ENCODE measurements around the gene NFE2L2. TPM values are rescaled to one million over a fixed set of nuclear protein-coding genes. Genes with fewer than 3 reads are reported as not detected.

NFE2L2 gene
- total and polyA plus RNA-seq, 2 donors (not counting 1 experiment from before 2014, with no cell fraction given) = 142 to 166 TPM

- no peak overlapping the region for H3K4me2 ChIP-seq (ENCODE audit: extremely low read depth, insufficient read depth, low read length)
- H3K9me3 ChIP-seq (ENCODE audit: control insufficient read depth, insufficient read depth, low read depth, low read length) = no peaks in the 10 kb centered on the region
- no peak overlapping the region for H2AFZ ChIP-seq (ENCODE audit: low read length)
- H3K4me3 ChIP-seq (replicated peaks in 1 of 4; ENCODE audit: control extremely low read depth in 1 of 4, insufficient read depth in 1 of 4, low read depth in 3 of 4, low read length in 4 of 4) = no peak overlapping the region
- peaks cover 7% of the 10 kb centered on the region for H3K4me1 ChIP-seq (ENCODE audit: control insufficient read depth, extremely low read depth, insufficient read depth, low read length)
- H3K27me3 ChIP-seq (ENCODE audit: control insufficient read depth, insufficient read depth, low read length) = no peaks in the 10 kb centered on the region
- no peaks in the 10 kb centered on the region for H4K20me1 ChIP-seq (ENCODE audit: control insufficient read depth, extremely low read depth, insufficient read depth, low read length)
- TF ChIP-seq CTCF (conservative IDR thresholded peaks at IDR 0.05 in 1 of 2, IDR thresholded peaks at IDR 0.05 in 1 of 2; ENCODE audit: low read depth in 1 of 2, low read length in 2 of 2) (no peak), EZH2 (IDR thresholded peaks at IDR 0.05; ENCODE audit: low read length, missing control alignments) (no peak)
- no peak for DNase-seq (ENCODE audit: low read depth in 2 of 2)
- H3K27ac ChIP-seq (ENCODE audit: insufficient read depth, low read length) = no peak overlapping the region
- no peaks in the 10 kb centered on the region for H3K79me2 ChIP-seq (ENCODE audit: control insufficient read depth, insufficient read depth, low read length)
- H3K9ac ChIP-seq (ENCODE audit: insufficient read depth, low read length) = no peak overlapping the region
- no peaks in the 10 kb centered on the region for H3K36me3 ChIP-seq (ENCODE audit: control insufficient read depth, insufficient read depth, low read length)
These were observed 7.6 kb upstream of the NFE2L2 start for GRCh38 chr2:177271981-177272666.

- Histone ChIP-seq H3K4me3 (replicated peaks in 1 of 4; ENCODE audit: control extremely low read depth in 1 of 4, insufficient read depth in 1 of 4, low read depth in 3 of 4, low read length in 4 of 4) (no peak overlapping the region), H3K36me3 (ENCODE audit: control insufficient read depth, insufficient read depth, low read length) (no peaks in the 10 kb centered on the region), H3K27ac (ENCODE audit: insufficient read depth, low read length) (no peak overlapping the region), H3K4me2 (ENCODE audit: extremely low read depth, insufficient read depth, low read length) (no peak overlapping the region), H3K9me3 (ENCODE audit: control insufficient read depth, insufficient read depth, low read depth, low read length) (no peaks in the 10 kb centered on the region), H4K20me1 (ENCODE audit: control insufficient read depth, extremely low read depth, insufficient read depth, low read length) (no peaks in the 10 kb centered on the region), H3K79me2 (ENCODE audit: control insufficient read depth, insufficient read depth, low read length) (no peaks in the 10 kb centered on the region), H3K9ac (ENCODE audit: insufficient read depth, low read length) (no peak overlapping the region), H2AFZ (ENCODE audit: low read length) (no peak overlapping the region), H3K27me3 (ENCODE audit: control insufficient read depth, insufficient read depth, low read length) (no peaks in the 10 kb centered on the region), H3K4me1 (ENCODE audit: control insufficient read depth, extremely low read depth, insufficient read depth, low read length) (peaks cover 8% of the 10 kb centered on the region)
- TF ChIP-seq EZH2 (IDR thresholded peaks at IDR 0.05; ENCODE audit: low read length, missing control alignments) = no peak
- TF ChIP-seq CTCF (conservative IDR thresholded peaks at IDR 0.05 in 1 of 2, IDR thresholded peaks at IDR 0.05 in 1 of 2; ENCODE audit: low read depth in 1 of 2, low read length in 2 of 2) = no peak
- peak in 1 of 2 donors; percentile 35 for DNase-seq (ENCODE audit: low read depth in 2 of 2)
These were observed 6.0 kb upstream of the NFE2L2 start for GRCh38 chr2:177270531-177270930.

GRCh38 chr2:177268901-177269300 is 4.4 kb upstream of the NFE2L2 start:
- peaks cover 5% of the 10 kb centered on the region for H3K4me1 ChIP-seq (ENCODE audit: control insufficient read depth, extremely low read depth, insufficient read depth, low read length)

More at GRCh38 chr2:177268901-177269300, 4.4 kb upstream of the NFE2L2 start:
- no peaks in the 10 kb centered on the region for H3K9me3 ChIP-seq (ENCODE audit: control insufficient read depth, insufficient read depth, low read depth, low read length)
- no peak overlapping the region for H3K4me2 ChIP-seq (ENCODE audit: extremely low read depth, insufficient read depth, low read length)
- no peak overlapping the region for H3K4me3 ChIP-seq (replicated peaks in 1 of 4; ENCODE audit: control extremely low read depth in 1 of 4, insufficient read depth in 1 of 4, low read depth in 3 of 4, low read length in 4 of 4)
- H4K20me1 ChIP-seq (ENCODE audit: control insufficient read depth, extremely low read depth, insufficient read depth, low read length) = no peaks in the 10 kb centered on the region
- H3K9ac ChIP-seq (ENCODE audit: insufficient read depth, low read length) = no peak overlapping the region
- no peak for TF ChIP-seq EZH2 (IDR thresholded peaks at IDR 0.05; ENCODE audit: low read length, missing control alignments)
- TF ChIP-seq CTCF (conservative IDR thresholded peaks at IDR 0.05 in 1 of 2, IDR thresholded peaks at IDR 0.05 in 1 of 2; ENCODE audit: low read depth in 1 of 2, low read length in 2 of 2) = no peak
- H2AFZ ChIP-seq (ENCODE audit: low read length) = no peak overlapping the region
- no peaks in the 10 kb centered on the region for H3K27me3 ChIP-seq (ENCODE audit: control insufficient read depth, insufficient read depth, low read length)
- no peaks in the 10 kb centered on the region for H3K36me3 ChIP-seq (ENCODE audit: control insufficient read depth, insufficient read depth, low read length)
- H3K27ac ChIP-seq (ENCODE audit: insufficient read depth, low read length) = no peak overlapping the region
- DNase-seq (ENCODE audit: low read depth in 2 of 2) = no peak
- H3K79me2 ChIP-seq (ENCODE audit: control insufficient read depth, insufficient read depth, low read length) = peaks cover 5% of the 10 kb centered on the region

Data from fibroblast of lung (primary cell).